Pulmonary artery endothelial cell (primary cell): ENCODE results near the gene SPAG6. TPM values are rescaled to one million over a fixed set of nuclear protein-coding genes. Genes with fewer than 3 reads are reported as not detected.

Experiments used
- DNase-seq: peaks from one replicate; pipeline ENCODE4 v3.0.0-alpha.2; 2011; ENCODE audit warnings: low read depth, low spot score
- total RNA-seq: library from RNA; depleted of rRNA; stranded (reverse); fragments of >200 nt; gene quantifications from 2 replicates; pipeline ENCODE4 v1.2.3, GENCODE V29; 2014

Gene SPAG6
- total RNA-seq, 1 donor from 2014 or later, result not detected

GRCh38 chr10:22429981-22430421 is 84.7 kb downstream of the SPAG6 start:
- DNase-seq, result no peak

GRCh38 chr10:22433875-22434274 is 88.6 kb downstream of the SPAG6 start:
- DNase-seq, result peak; percentile 39

GRCh38 chr10:22434521-22434920 is 89.2 kb downstream of the SPAG6 start:
- no peak for DNase-seq

GRCh38 chr10:22435650-22436049 is 90.4 kb downstream of the SPAG6 start:
- no peak for DNase-seq

- no peak for DNase-seq
Observed at GRCh38 chr10:22436526-22436892, 91.2 kb downstream of the SPAG6 start.

- peak; percentile 82 for DNase-seq
Observed at GRCh38 chr10:22436893-22437619, 91.8 kb downstream of the SPAG6 start.

- DNase-seq, result no peak
Observed at GRCh38 chr10:22437620-22438588, 92.6 kb downstream of the SPAG6 start.

- DNase-seq, result no peak
Observed at GRCh38 chr10:22438711-22439110, 93.4 kb downstream of the SPAG6 start.

GRCh38 chr10:22442063-22442462 is 96.8 kb downstream of the SPAG6 start:
- no peak for DNase-seq

GRCh38 chr10:22442468-22442867 is 97.2 kb downstream of the SPAG6 start:
- no peak for DNase-seq

- DNase-seq, result no peak
Observed at GRCh38 chr10:22443175-22443901, 98.0 kb downstream of the SPAG6 start.

GRCh38 chr10:22444219-22444788 is 99.0 kb downstream of the SPAG6 start:
- DNase-seq, result no peak

- DNase-seq, result no peak
Observed at GRCh38 chr10:22445495-22445894, 100.2 kb downstream of the SPAG6 start.

GRCh38 chr10:22447068-22447467 is 101.8 kb downstream of the SPAG6 start:
- no peak for DNase-seq

GRCh38 chr10:22451346-22451745 is 106.0 kb downstream of the SPAG6 start:
- no peak for DNase-seq

GRCh38 chr10:22453320-22453719 is 108.0 kb downstream of the SPAG6 start:
- no peak for DNase-seq

GRCh38 chr10:22453948-22454591 is 108.8 kb downstream of the SPAG6 start:
- DNase-seq, result no peak

GRCh38 chr10:22454634-22455033 is 109.3 kb downstream of the SPAG6 start:
- no peak for DNase-seq

GRCh38 chr10:22455068-22455857 is 110.0 kb downstream of the SPAG6 start:
- no peak for DNase-seq

- no peak for DNase-seq
Observed at GRCh38 chr10:22456486-22456885, 111.2 kb downstream of the SPAG6 start.
